ENCODE measurements around the gene HMGB2.

The HMGB2 gene

GRCh38 chr4:173325007-173325736 lies 9.0 kb downstream of the HMGB2 start:
- no peak for TF ChIP-seq SIN3A (IDR thresholded peaks at IDR 0.05; ENCODE audit: borderline replicate concordance, insufficient read depth, low read length)
- 0 out of 2 replicates have a peak, but pooled peaks have one; percentile 13 for TF ChIP-seq POLR2AphosphoS5 (IDR thresholded peaks at IDR 0.05; ENCODE audit: low read depth, low read length)
- no peak for TF ChIP-seq FOXP2 (optimal IDR thresholded peaks at IDR 0.05; ENCODE audit: borderline replicate concordance, extremely low read depth, extremely low read length, insufficient read depth)

GRCh38 chr4:173319696-173320095 lies 14.5 kb downstream of the HMGB2 start:
- no peak for TF ChIP-seq TAF1 (IDR thresholded peaks at IDR 0.05; ENCODE audit: borderline replicate concordance, insufficient read depth, low read length)
- TF ChIP-seq FOXP2 (optimal IDR thresholded peaks at IDR 0.05; ENCODE audit: borderline replicate concordance, extremely low read depth, extremely low read length, insufficient read depth), result no peak
- no peak for TF ChIP-seq REST (IDR thresholded peaks at IDR 0.05; ENCODE audit: insufficient read depth in 1 of 2, low read depth in 2 of 2, low read length in 2 of 2)
- no peak for TF ChIP-seq POLR2AphosphoS5 (IDR thresholded peaks at IDR 0.05; ENCODE audit: low read depth, low read length)
- no peak for TF ChIP-seq SIN3A (IDR thresholded peaks at IDR 0.05; ENCODE audit: borderline replicate concordance, insufficient read depth, low read length)

DNA sequence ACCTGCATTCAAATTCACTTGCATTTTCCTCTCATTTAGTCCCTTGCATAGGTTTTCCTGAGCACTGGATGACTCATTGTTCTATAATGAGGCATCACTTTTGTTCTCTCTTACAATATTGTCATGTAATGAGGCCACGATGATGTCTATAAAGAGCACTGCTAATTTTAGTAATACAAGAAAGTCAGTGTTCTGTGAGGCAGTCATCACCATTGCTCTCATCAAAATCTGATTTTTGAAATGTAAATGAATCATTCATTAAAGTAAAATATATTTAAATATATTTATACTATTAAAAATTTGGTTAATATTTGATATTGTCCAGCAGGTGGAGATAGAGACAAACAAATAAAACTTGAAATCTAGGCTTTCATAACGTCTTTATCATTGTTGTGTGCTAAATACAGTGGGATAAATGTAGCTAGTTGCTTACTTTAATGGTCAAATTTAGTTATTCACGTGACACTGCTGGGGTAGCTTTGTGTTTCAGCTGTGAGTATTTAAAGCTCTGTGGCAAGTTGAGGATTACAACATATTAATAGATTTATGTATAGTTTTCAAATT lies 15.4 kb downstream of the HMGB2 start:
- TF ChIP-seq FOXP2 (optimal IDR thresholded peaks at IDR 0.05; ENCODE audit: borderline replicate concordance, extremely low read depth, extremely low read length, insufficient read depth), result no peak
- TF ChIP-seq POLR2AphosphoS5 (IDR thresholded peaks at IDR 0.05; ENCODE audit: low read depth, low read length), result no peak
- TF ChIP-seq REST (IDR thresholded peaks at IDR 0.05; ENCODE audit: insufficient read depth in 1 of 2, low read depth in 2 of 2, low read length in 2 of 2), result no peak
- no peak for TF ChIP-seq SIN3A (IDR thresholded peaks at IDR 0.05; ENCODE audit: borderline replicate concordance, insufficient read depth, low read length)
- no peak for TF ChIP-seq TAF1 (IDR thresholded peaks at IDR 0.05; ENCODE audit: borderline replicate concordance, insufficient read depth, low read length)

DNA sequence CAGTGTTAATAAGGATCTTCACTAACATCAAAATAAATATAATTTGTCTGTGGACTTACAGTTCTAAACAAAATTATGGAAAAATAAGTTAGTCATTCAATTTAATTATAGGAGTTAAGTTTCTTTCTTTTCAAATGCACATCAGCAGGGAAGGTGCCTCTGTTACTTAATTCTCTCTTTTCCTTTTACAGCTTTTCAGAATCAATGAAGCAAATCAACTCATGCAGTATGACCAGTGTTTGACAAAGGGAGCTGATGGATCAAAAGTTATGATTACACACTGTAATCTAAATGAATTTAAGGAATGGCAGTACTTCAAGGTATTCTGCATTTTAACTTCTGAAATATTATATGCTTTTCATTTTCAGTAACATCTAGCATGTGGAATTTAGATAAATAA lies 15.9 kb downstream of the HMGB2 start:
- no peak for TF ChIP-seq FOXP2 (optimal IDR thresholded peaks at IDR 0.05; ENCODE audit: borderline replicate concordance, extremely low read depth, extremely low read length, insufficient read depth)
- TF ChIP-seq POLR2AphosphoS5 (IDR thresholded peaks at IDR 0.05; ENCODE audit: low read depth, low read length), result no peak
- TF ChIP-seq REST (IDR thresholded peaks at IDR 0.05; ENCODE audit: insufficient read depth in 1 of 2, low read depth in 2 of 2, low read length in 2 of 2), result no peak

DNA sequence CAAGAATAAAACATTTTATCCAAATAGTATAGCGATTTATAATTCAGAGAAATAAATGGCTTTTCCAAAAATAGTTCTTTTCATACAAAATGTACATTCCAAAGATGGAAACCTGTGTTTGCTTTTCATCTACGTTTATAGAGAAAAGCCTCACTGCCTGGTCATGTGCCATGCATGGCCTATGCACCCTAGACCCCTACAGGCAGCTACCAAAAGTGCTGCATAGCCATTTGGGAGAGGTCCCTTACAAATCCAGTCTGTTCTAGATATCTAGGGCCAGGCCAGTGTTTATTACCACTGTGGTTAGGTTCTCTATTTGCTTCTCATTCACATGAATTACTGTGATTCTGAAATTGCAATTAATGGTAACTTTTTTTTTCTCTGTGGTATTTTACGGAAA lies 17.2 kb downstream of the HMGB2 start:
- no peak for TF ChIP-seq REST (IDR thresholded peaks at IDR 0.05; ENCODE audit: insufficient read depth in 1 of 2, low read depth in 2 of 2, low read length in 2 of 2)
- TF ChIP-seq SIN3A (IDR thresholded peaks at IDR 0.05; ENCODE audit: borderline replicate concordance, insufficient read depth, low read length), result no peak
- no peak for TF ChIP-seq FOXP2 (optimal IDR thresholded peaks at IDR 0.05; ENCODE audit: borderline replicate concordance, extremely low read depth, extremely low read length, insufficient read depth)
- TF ChIP-seq TAF1 (IDR thresholded peaks at IDR 0.05; ENCODE audit: borderline replicate concordance, insufficient read depth, low read length), result no peak
- no peak for TF ChIP-seq POLR2AphosphoS5 (IDR thresholded peaks at IDR 0.05; ENCODE audit: low read depth, low read length)

Data from PFSK-1 (cell line).